ENCODE measurements around the gene SWAP70.

SWAP70 gene

GRCh38 chr11:9787981-9788521 lies 124.2 kb downstream of the SWAP70 start:
- Histone ChIP-seq H3K4me2 (ENCODE audit: low read length) (no peak overlapping the region), H3K4me1 (ENCODE audit: control insufficient read depth, low read length) (0 out of 2 replicates have a peak, but pooled peaks cover 3% of the 10 kb centered on the region), H3F3A (ENCODE audit: control insufficient read depth, insufficient read depth) (no peaks in the 10 kb centered on the region), H3K9me3 (ENCODE audit: control insufficient read depth, insufficient read depth, low read length) (no peaks in the 10 kb centered on the region), H4K20me1 (ENCODE audit: control insufficient read depth, insufficient read depth, low read depth, low read length) (no peaks in the 10 kb centered on the region), H3K36me3 (ENCODE audit: control insufficient read depth, low read length) (no peaks in the 10 kb centered on the region; the same call in 1 of the 2 replicates), H3K9me2 (replicated peaks; ENCODE audit: control insufficient read depth, low read length) (no peaks in the 10 kb centered on the region), H3K4me3 (ENCODE audit: low read length) (no peak overlapping the region), H3K27me3 (ENCODE audit: control insufficient read depth, low read length) (no peaks in the 10 kb centered on the region), H3K27ac (ENCODE audit: low read depth, low read length) (no peak overlapping the region), H3K79me2 (ENCODE audit: control insufficient read depth, low read length) (no peaks in the 10 kb centered on the region)
- TF ChIP-seq, protein P1, sequence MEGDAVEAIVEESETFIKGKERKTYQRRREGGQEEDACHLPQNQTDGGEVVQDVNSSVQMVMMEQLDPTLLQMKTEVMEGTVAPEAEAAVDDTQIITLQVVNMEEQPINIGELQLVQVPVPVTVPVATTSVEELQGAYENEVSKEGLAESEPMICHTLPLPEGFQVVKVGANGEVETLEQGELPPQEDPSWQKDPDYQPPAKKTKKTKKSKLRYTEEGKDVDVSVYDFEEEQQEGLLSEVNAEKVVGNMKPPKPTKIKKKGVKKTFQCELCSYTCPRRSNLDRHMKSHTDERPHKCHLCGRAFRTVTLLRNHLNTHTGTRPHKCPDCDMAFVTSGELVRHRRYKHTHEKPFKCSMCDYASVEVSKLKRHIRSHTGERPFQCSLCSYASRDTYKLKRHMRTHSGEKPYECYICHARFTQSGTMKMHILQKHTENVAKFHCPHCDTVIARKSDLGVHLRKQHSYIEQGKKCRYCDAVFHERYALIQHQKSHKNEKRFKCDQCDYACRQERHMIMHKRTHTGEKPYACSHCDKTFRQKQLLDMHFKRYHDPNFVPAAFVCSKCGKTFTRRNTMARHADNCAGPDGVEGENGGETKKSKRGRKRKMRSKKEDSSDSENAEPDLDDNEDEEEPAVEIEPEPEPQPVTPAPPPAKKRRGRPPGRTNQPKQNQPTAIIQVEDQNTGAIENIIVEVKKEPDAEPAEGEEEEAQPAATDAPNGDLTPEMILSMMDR (IDR thresholded peaks at IDR 0.05; ENCODE audit: low read depth, low read length, poor library complexity, severe bottlenecking), result no peak
- no peak for TF ChIP-seq EZH2phosphoT487 (IDR thresholded peaks at IDR 0.05; ENCODE audit: borderline replicate concordance, low read length)

DNA sequence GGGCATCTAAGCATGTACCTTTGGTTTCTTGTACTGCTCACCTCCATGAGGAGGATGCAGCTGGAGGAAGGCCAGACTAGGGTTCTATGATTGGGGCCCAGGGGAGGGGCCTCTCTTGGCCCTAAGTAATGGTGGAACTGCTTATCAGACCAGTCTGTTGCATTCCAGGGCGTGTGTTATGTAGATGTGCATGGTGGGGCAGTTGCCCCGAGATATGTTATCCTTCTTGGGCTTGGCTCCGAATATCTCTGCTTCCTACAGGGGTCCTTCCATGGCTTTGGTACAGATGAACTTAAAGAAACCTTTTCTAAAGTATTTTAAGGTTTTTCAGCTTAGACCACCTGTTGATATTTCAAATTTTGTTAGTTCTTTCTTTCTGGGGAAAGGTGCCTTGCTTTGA lies 126.0 kb downstream of the SWAP70 start:
- TF ChIP-seq, protein P1 (IDR thresholded peaks at IDR 0.05; ENCODE audit: low read depth, low read length, poor library complexity, severe bottlenecking), result no peak
- TF ChIP-seq EZH2phosphoT487 (IDR thresholded peaks at IDR 0.05; ENCODE audit: borderline replicate concordance, low read length), result no peak
- Histone ChIP-seq H3K4me3 (ENCODE audit: low read length) (no peak overlapping the region), H3K4me2 (ENCODE audit: low read length) (no peak overlapping the region), H3K9me3 (ENCODE audit: control insufficient read depth, insufficient read depth, low read length) (no peaks in the 10 kb centered on the region), H3K27ac (ENCODE audit: low read depth, low read length) (no peak overlapping the region), H3F3A (ENCODE audit: control insufficient read depth, insufficient read depth) (no peaks in the 10 kb centered on the region), H4K20me1 (ENCODE audit: control insufficient read depth, insufficient read depth, low read depth, low read length) (no peaks in the 10 kb centered on the region), H3K4me1 (ENCODE audit: control insufficient read depth, low read length) (0 out of 2 replicates have a peak, but pooled peaks cover 3% of the 10 kb centered on the region), H3K27me3 (ENCODE audit: control insufficient read depth, low read length) (no peaks in the 10 kb centered on the region), H3K36me3 (ENCODE audit: control insufficient read depth, low read length) (no peaks in the 10 kb centered on the region; the same call in 1 of the 2 replicates), H3K9me2 (replicated peaks; ENCODE audit: control insufficient read depth, low read length) (no peaks in the 10 kb centered on the region), H3K79me2 (ENCODE audit: control insufficient read depth, low read length) (no peaks in the 10 kb centered on the region)

DNA sequence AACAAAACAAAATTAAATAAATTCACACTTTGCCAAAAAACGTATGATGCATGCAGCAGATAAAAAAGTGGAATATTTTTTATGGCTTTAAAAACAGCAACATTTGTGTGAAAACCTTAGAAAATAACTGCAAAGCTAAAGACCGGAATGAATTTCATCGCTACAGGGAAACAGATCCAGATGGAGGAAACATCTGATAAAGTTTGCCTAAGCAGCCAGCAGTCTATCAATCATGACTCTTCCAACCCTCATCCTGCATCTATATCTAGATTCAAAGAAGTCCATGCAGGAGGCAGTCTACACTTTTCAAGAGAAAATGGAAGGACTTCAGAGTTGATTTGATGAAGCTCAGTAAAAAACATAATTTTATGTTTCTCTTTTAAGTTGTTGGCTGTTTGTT lies 126.8 kb downstream of the SWAP70 start:
- Histone ChIP-seq H3K9me3 (ENCODE audit: control insufficient read depth, insufficient read depth, low read length) (no peaks in the 10 kb centered on the region), H3K79me2 (ENCODE audit: control insufficient read depth, low read length) (no peaks in the 10 kb centered on the region), H3K4me2 (ENCODE audit: low read length) (no peak overlapping the region), H3F3A (ENCODE audit: control insufficient read depth, insufficient read depth) (no peaks in the 10 kb centered on the region), H3K27me3 (ENCODE audit: control insufficient read depth, low read length) (no peaks in the 10 kb centered on the region), H3K4me1 (ENCODE audit: control insufficient read depth, low read length) (0 out of 2 replicates have a peak, but pooled peaks cover 3% of the 10 kb centered on the region), H3K4me3 (ENCODE audit: low read length) (no peak overlapping the region), H4K20me1 (ENCODE audit: control insufficient read depth, insufficient read depth, low read depth, low read length) (no peaks in the 10 kb centered on the region), H3K36me3 (ENCODE audit: control insufficient read depth, low read length) (no peaks in the 10 kb centered on the region), H3K27ac (ENCODE audit: low read depth, low read length) (no peak overlapping the region), H3K9me2 (replicated peaks; ENCODE audit: control insufficient read depth, low read length) (no peaks in the 10 kb centered on the region)
- no peak for TF ChIP-seq EZH2phosphoT487 (IDR thresholded peaks at IDR 0.05; ENCODE audit: borderline replicate concordance, low read length)
- TF ChIP-seq, protein P1 (IDR thresholded peaks at IDR 0.05; ENCODE audit: low read depth, low read length, poor library complexity, severe bottlenecking), result no peak
